ENCODE data around the gene OBSL1.

OBSL1 gene

GRCh38 chr2:219609149-219609750 is 37.9 kb upstream of the OBSL1 start:
- DNase-seq (ENCODE audit: low spot score), result no peak
- TF ChIP-seq, protein P1, sequence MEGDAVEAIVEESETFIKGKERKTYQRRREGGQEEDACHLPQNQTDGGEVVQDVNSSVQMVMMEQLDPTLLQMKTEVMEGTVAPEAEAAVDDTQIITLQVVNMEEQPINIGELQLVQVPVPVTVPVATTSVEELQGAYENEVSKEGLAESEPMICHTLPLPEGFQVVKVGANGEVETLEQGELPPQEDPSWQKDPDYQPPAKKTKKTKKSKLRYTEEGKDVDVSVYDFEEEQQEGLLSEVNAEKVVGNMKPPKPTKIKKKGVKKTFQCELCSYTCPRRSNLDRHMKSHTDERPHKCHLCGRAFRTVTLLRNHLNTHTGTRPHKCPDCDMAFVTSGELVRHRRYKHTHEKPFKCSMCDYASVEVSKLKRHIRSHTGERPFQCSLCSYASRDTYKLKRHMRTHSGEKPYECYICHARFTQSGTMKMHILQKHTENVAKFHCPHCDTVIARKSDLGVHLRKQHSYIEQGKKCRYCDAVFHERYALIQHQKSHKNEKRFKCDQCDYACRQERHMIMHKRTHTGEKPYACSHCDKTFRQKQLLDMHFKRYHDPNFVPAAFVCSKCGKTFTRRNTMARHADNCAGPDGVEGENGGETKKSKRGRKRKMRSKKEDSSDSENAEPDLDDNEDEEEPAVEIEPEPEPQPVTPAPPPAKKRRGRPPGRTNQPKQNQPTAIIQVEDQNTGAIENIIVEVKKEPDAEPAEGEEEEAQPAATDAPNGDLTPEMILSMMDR (IDR thresholded peaks at IDR 0.05; ENCODE audit: extremely low read depth, insufficient read depth, missing control alignments), result no peak
- in situ Hi-C loops (cut with MboI; ENCODE audit: low pct_unique_long_range_greater_than_20kb, low sequenced_read_pairs, unreplicated experiment), result no loop called here

GRCh38 chr2:219608399-219608964 is 37.1 kb upstream of the OBSL1 start:
- no peak for DNase-seq (ENCODE audit: low spot score)
- TF ChIP-seq, protein P1 (IDR thresholded peaks at IDR 0.05; ENCODE audit: extremely low read depth, insufficient read depth, missing control alignments), result no peak
- in situ Hi-C loops (cut with MboI; ENCODE audit: low pct_unique_long_range_greater_than_20kb, low sequenced_read_pairs, unreplicated experiment), result no loop called here

- in situ Hi-C loops (cut with MboI; ENCODE audit: low pct_unique_long_range_greater_than_20kb, low sequenced_read_pairs, unreplicated experiment), result no loop called here
- TF ChIP-seq, protein P1 (IDR thresholded peaks at IDR 0.05; ENCODE audit: extremely low read depth, insufficient read depth, missing control alignments), result no peak
- no peak for DNase-seq (ENCODE audit: low spot score)
These were observed 36.6 kb upstream of the OBSL1 start for GRCh38 chr2:219607931-219608330.

DNA sequence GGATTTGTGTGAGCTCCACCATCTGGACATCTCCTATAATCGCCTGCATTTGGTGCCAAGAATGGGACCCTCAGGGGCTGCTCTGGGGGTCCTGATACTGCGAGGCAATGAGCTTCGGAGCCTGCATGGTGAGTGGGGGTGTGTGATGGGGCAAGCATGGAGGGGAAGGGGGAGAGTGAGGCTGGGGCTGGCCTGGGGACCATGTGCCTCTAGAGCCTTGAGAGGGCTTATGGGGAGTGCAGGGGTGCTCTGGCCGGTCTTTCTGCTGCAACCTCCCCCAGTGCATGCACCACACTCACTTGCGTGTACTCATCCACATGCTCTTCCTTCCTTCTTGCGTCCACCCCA is 34.2 kb upstream of the OBSL1 start:
- in situ Hi-C loops (cut with MboI; ENCODE audit: low pct_unique_long_range_greater_than_20kb, low sequenced_read_pairs, unreplicated experiment), result no loop called here
- TF ChIP-seq, protein P1 (IDR thresholded peaks at IDR 0.05; ENCODE audit: extremely low read depth, insufficient read depth, missing control alignments), result no peak
- DNase-seq (ENCODE audit: low spot score), result no peak

DNA sequence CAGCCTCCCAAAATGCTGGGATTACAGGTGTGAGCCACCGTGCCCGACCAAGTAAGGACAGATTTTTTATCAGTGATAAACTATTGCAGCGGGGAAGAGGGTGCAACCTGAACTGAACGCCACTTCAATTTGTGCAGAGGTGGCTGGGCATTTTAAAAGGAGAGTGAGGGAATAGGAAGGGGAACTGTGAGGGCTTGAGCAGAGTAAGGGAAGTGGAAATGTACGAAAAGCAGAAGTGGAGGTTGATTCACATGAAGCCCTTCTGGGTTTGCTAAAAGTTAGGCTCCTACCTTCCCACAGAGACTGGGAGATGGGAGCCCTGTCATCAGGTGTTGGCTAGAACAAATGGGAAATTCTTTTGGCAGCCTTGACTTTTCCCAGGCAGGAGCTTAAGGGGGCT is 32.4 kb upstream of the OBSL1 start:
- TF ChIP-seq, protein P1 (IDR thresholded peaks at IDR 0.05; ENCODE audit: extremely low read depth, insufficient read depth, missing control alignments), result no peak
- DNase-seq (ENCODE audit: low spot score), result no peak
- in situ Hi-C loops (cut with MboI; ENCODE audit: low pct_unique_long_range_greater_than_20kb, low sequenced_read_pairs, unreplicated experiment), result no loop called here

DNA sequence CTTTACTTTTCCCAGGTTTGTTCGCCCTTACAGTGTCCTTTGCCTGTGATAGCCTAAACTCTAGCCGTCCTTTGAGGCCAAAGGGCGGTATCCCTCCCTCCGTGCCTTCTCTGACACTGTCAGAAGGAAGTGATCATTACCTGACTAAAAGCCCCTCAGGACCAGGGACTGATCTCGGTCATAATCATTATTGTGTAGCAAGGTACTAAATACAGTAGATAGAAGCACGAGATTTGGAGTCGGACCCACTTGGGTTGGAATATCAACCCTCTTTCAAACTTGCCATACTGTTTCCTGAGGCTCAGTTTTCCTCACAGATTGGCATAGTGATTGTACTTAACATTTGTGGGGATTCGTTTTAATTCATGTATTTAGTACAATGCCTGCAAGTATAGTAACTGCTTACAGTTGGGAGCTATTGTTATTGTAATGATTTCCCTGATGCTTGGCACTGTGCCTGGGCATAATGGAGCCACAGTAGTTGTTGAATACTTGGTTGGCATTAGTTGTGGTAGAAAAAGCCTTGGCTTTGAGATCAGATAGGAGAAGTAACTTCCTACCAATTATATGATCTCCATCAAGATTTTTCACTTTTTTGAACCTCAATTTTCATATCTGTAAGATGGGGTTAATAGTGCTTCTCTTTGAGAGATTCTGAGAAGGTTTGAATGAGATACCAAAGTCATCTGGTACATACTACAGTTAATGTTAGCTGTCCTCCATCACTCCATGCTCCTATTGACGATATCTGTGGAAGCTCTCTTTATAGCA is 27.2 kb upstream of the OBSL1 start:
- in situ Hi-C loops (cut with MboI; ENCODE audit: low pct_unique_long_range_greater_than_20kb, low sequenced_read_pairs, unreplicated experiment), result no loop called here
- TF ChIP-seq, protein P1 (IDR thresholded peaks at IDR 0.05; ENCODE audit: extremely low read depth, insufficient read depth, missing control alignments), result no peak

More for the DNA sequence above, 27.2 kb upstream of the OBSL1 start:
- peak; percentile 3 for DNase-seq (ENCODE audit: low spot score)
